HG03280 (cell line): ENCODE results near the gene HMGXB3.
A peak's percentile ranks its signal among the peaks of the same experiment; 100 is the strongest.

Experiments
- ATAC-seq: cut with Tn5 transposase; IDR thresholded peaks from one replicate; pipeline ENCODE4 v1.9.1; 2021; ENCODE audit warnings: mild to moderate bottlenecking, moderate library complexity; ENCODE audit not compliant: unreplicated experiment

The HMGXB3 gene

GRCh38 chr5:150000256-150000989 lies at the start of gene HMGXB3, which contains the start of gene TIGD6:
Gene HMGXB3, plus strand, starts transcription at chr5:150000739. Its CDS starts 4,114 bp downstream, at chr5:150004853.
Gene TIGD6, minus strand, starts transcription at chr5:150000654. Its CDS starts 4,306 bp downstream, at chr5:149996348.
- peak; percentile 90 for ATAC-seq

GRCh38 chr5:149951138-149951749 lies 49.3 kb upstream of the HMGXB3 start:
- ATAC-seq = no peak

- ATAC-seq = no peak
Observed at GRCh38 chr5:149953436-149954121, 47.0 kb upstream of the HMGXB3 start.

GRCh38 chr5:149954798-149955197 lies 45.7 kb upstream of the HMGXB3 start:
- no peak for ATAC-seq

GRCh38 chr5:149956685-149957084 lies 43.9 kb upstream of the HMGXB3 start:
- no peak for ATAC-seq

- no peak for ATAC-seq
Observed at GRCh38 chr5:149957855-149958254, 42.7 kb upstream of the HMGXB3 start.

- peak; percentile 22 for ATAC-seq
Observed at GRCh38 chr5:149959406-149960236, 40.9 kb upstream of the HMGXB3 start.

- ATAC-seq = peak; percentile 99
Observed at GRCh38 chr5:149960272-149961185, 40.0 kb upstream of the HMGXB3 start, which contains the start of gene SLC26A2. Gene SLC26A2, plus strand, starts transcription at chr5:149960758. Its CDS starts 16,895 bp downstream, at chr5:149977653.

- no peak for ATAC-seq
Observed at GRCh38 chr5:149961186-149961685, 39.3 kb upstream of the HMGXB3 start.

GRCh38 chr5:149961957-149962409 lies 38.6 kb upstream of the HMGXB3 start:
- no peak for ATAC-seq

GRCh38 chr5:149962601-149963300 lies 37.8 kb upstream of the HMGXB3 start:
- ATAC-seq = no peak

- no peak for ATAC-seq
Observed at GRCh38 chr5:149963729-149964128, 36.8 kb upstream of the HMGXB3 start.

GRCh38 chr5:149966946-149967345 lies 33.6 kb upstream of the HMGXB3 start:
- ATAC-seq = no peak

- ATAC-seq = no peak
Observed at GRCh38 chr5:149969181-149969930, 31.2 kb upstream of the HMGXB3 start.

GRCh38 chr5:149975409-149975808 lies 25.1 kb upstream of the HMGXB3 start:
- ATAC-seq = no peak

- ATAC-seq = no peak
Observed at GRCh38 chr5:149979896-149980295, 20.6 kb upstream of the HMGXB3 start.

GRCh38 chr5:149981206-149981605 lies 19.3 kb upstream of the HMGXB3 start:
- no peak for ATAC-seq

- ATAC-seq = no peak
Observed at GRCh38 chr5:149982505-149982904, 18.0 kb upstream of the HMGXB3 start.
